ENCODE data around the gene CARD16. TPM values are rescaled to one million over a fixed set of nuclear protein-coding genes. Genes with fewer than 3 reads are reported as not detected.

CARD16 gene
- total and polyA plus RNA-seq, 9 of the 15 experiments (the other 6 are each of a cell fraction or from before 2014, with no cell fraction given): 0.31 TPM; not detected in 8

DNA sequence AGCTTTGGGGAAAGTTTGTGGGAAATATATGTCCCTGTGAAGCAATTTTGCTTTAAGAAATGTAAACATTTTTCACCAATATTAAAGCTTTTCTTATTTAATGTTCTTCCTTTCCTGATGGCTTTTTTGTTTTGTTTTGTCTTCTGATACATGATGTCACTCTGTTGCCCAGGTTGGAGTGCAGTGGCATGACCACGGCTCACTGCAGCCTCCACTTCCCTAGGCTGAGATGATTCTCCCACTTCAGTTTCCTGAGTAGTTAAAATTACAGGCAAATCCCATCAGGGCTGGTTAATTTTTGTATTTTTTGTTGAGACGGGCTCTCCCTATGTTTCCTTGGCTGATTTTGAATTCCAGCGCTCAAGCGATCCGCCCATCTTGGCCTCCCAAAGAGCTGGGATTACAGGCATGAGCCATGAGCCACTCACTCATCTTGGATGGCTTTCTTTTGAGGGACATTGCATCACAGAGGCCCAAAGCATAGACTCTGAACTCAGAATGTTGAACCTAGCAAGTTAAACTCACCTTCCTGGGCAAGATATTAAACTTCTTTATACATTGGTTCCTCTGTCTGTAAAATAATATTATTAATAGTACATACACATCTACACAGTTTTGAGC, 651 bp upstream of the CARD16 start (continued):
- TF ChIP-seq, protein P1, sequence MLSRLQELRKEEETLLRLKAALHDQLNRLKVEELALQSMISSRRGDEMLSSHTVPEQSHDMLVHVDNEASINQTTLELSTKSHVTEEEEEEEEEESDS (CRISPR knock-in tag; IDR thresholded peaks at IDR 0.05): no peak
- TF ChIP-seq NELFE (IDR thresholded peaks at IDR 0.05; ENCODE audit: insufficient read depth, insufficient read length): no peak
- TF ChIP-seq ELF2 (CRISPR knock-in tag; IDR thresholded peaks at IDR 0.05): no peak
- TF ChIP-seq, protein P2, sequence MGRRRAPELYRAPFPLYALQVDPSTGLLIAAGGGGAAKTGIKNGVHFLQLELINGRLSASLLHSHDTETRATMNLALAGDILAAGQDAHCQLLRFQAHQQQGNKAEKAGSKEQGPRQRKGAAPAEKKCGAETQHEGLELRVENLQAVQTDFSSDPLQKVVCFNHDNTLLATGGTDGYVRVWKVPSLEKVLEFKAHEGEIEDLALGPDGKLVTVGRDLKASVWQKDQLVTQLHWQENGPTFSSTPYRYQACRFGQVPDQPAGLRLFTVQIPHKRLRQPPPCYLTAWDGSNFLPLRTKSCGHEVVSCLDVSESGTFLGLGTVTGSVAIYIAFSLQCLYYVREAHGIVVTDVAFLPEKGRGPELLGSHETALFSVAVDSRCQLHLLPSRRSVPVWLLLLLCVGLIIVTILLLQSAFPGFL (CRISPR knock-in tag; IDR thresholded peaks at IDR 0.05): no peak
- no peak for TF ChIP-seq RBM14 (IDR thresholded peaks at IDR 0.05; ENCODE audit: borderline replicate concordance, insufficient read depth, low read depth, low read length)

DNA sequence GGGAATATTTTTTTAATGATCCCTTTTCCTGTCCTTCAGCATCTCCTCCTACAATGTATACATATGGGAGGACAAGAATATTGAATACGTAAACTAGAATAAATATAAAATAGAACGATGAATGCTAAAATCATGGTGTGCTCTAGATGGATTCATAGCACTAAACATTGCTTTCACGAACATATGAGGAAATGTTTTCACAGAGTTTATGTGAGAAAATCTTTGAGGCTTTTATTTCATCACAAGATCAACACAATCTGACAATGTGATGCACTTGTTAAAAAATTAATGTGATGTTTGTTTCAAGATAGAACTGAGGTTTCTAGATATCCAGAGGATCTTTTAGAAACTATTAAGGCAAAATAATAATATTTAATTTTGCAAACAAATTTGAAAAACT, 3.0 kb downstream of the CARD16 start:
- Histone ChIP-seq H3K9ac (ENCODE audit: insufficient read depth in 1 of 2, low read depth in 2 of 2, low read length in 2 of 2) (no peak overlapping the region), H3K4me3 (no peak overlapping the region), H3K27ac (ENCODE audit: extremely low read depth, low read depth, low read length) (no peak overlapping the region), H3K4me2 (ENCODE audit: insufficient read depth, low read length) (no peak overlapping the region), H3K4me1 (replicated peaks in 1 of 2; ENCODE audit: control insufficient read depth in 2 of 2, insufficient read depth in 2 of 2, low read length in 2 of 2) (no peaks in the 10 kb centered on the region), H4K20me1 (replicated peaks; ENCODE audit: control insufficient read depth, insufficient read depth, low read length) (no peaks in the 10 kb centered on the region), H3K27me3 (ENCODE audit: control insufficient read depth in 2 of 2, insufficient read depth in 2 of 2, low read length in 2 of 2) (no peaks in the 10 kb centered on the region), H3K36me3 (ENCODE audit: control insufficient read depth, insufficient read depth, low read length) (no peaks in the 10 kb centered on the region), H3K9me1 (ENCODE audit: control insufficient read depth, insufficient read depth, low read length) (no peaks in the 10 kb centered on the region), H3K79me2 (ENCODE audit: control insufficient read depth, insufficient read depth, low read length) (no peaks in the 10 kb centered on the region), H3K9me3 (replicated peaks; ENCODE audit: control insufficient read depth, insufficient read depth, low read depth, low read length) (no peaks in the 10 kb centered on the region), H2AFZ (ENCODE audit: low read depth, low read length) (no peak overlapping the region)
- POLR2A ChIA-PET: no interaction called here
- DNase-seq (ENCODE audit: extremely low read depth in 1 of 4, low spot score in 3 of 4) (no peak), FAIRE-seq (no peak), ATAC-seq (no peak)
- intact Hi-C loops (cut with micrococcal nuclease): no loop called here
- CTCF ChIA-PET (ENCODE audit: low intra/inter-chr PET ratio): no interaction called here
- TF ChIP-seq CBX2 (IDR thresholded peaks at IDR 0.05; ENCODE audit: insufficient read depth, low read length, poor library complexity, severe bottlenecking) (no peak), STAT5B (CRISPR knock-in tag; IDR thresholded peaks at IDR 0.05) (no peak), EP400 (IDR thresholded peaks at IDR 0.05) (no peak), SMARCA4 (IDR thresholded peaks at IDR 0.05) (no peak), PHF21A (IDR thresholded peaks at IDR 0.05; ENCODE audit: borderline replicate concordance, low read depth) (no peak)
- 3% methylated on average over 3 of the region's 3 CpGs for WGBS (ENCODE audit: insufficient coverage, low coverage, missing lambda C conversion rate)
- BruUV-seq (replicated peaks): no TSS peak
- in situ Hi-C loops (cut with MboI): no loop called here
